Ishikawa (cell line): Measurements from ENCODE around the gene SPECC1.

Source experiments
- CEBPB ChIP-seq: IDR thresholded peaks from 2 replicates; pipeline ENCODE4 v1.6.1; 2012
- CREB1 ChIP-seq: IDR thresholded peaks from 2 replicates; pipeline ENCODE4 v1.6.1; 2012; ENCODE audit warnings: low read depth
- EGR1 ChIP-seq: IDR thresholded peaks from 2 replicates; pipeline ENCODE4 v1.6.1; 2012
- EP300 ChIP-seq: IDR thresholded peaks from 2 replicates; pipeline ENCODE4 v1.6.1; 2012; ENCODE audit warnings: borderline replicate concordance
- FOXM1 ChIP-seq: IDR thresholded peaks from 2 replicates; pipeline ENCODE4 v1.6.1; 2012; ENCODE audit warnings: low read depth, borderline replicate concordance
- MAX ChIP-seq: IDR thresholded peaks from 2 replicates; pipeline ENCODE4 v1.6.1; 2012
- NFIC ChIP-seq: IDR thresholded peaks from 2 replicates; pipeline ENCODE4 v1.6.1; 2012
- RAD21 ChIP-seq: IDR thresholded peaks from 2 replicates; pipeline ENCODE4 v1.6.1; 2012; ENCODE audit warnings: low read depth
- REST ChIP-seq: IDR thresholded peaks from 2 replicates; pipeline ENCODE4 v1.6.1; 2012; ENCODE audit warnings: low read depth, mild to moderate bottlenecking
- TAF1 ChIP-seq: IDR thresholded peaks from 2 replicates; pipeline ENCODE4 v1.6.1; 2012; ENCODE audit warnings: low read depth, mild to moderate bottlenecking
- TCF12 ChIP-seq: IDR thresholded peaks from 2 replicates; pipeline ENCODE4 v1.6.1; 2012; ENCODE audit warnings: low read depth
- TEAD4 ChIP-seq: IDR thresholded peaks from 2 replicates; pipeline ENCODE4 v1.6.1; 2012
- USF1 ChIP-seq: IDR thresholded peaks from 2 replicates; pipeline ENCODE4 v1.6.1; 2012
- YY1 ChIP-seq: IDR thresholded peaks from 2 replicates; pipeline ENCODE4 v1.6.1; 2012; ENCODE audit warnings: low read depth
- ZBTB7A ChIP-seq: IDR thresholded peaks from 2 replicates; pipeline ENCODE4 v1.6.1; 2012; ENCODE audit warnings: low read depth

The SPECC1 gene

GRCh38 chr17:20142268-20142667 lies 133.1 kb downstream of the SPECC1 start:
- no peak for TF ChIP-seq EP300

GRCh38 chr17:20143740-20144139 lies 134.6 kb downstream of the SPECC1 start:
- no peak for TF ChIP-seq EP300
- TF ChIP-seq FOXM1, result no peak
- no peak for TF ChIP-seq USF1
- TF ChIP-seq TCF12, result no peak

- TF ChIP-seq NFIC, result no peak
- TF ChIP-seq YY1, result no peak
- no peak for TF ChIP-seq MAX
- TF ChIP-seq CREB1, result no peak
- TF ChIP-seq TCF12, result no peak
- no peak for TF ChIP-seq EP300
- no peak for TF ChIP-seq TAF1
- TF ChIP-seq EGR1, result no peak
- TF ChIP-seq ZBTB7A, result no peak
- no peak for TF ChIP-seq REST
- no peak for TF ChIP-seq RAD21
Measured at GRCh38 chr17:20145567-20145966, 136.4 kb downstream of the SPECC1 start.

GRCh38 chr17:20149251-20149650 lies 140.1 kb downstream of the SPECC1 start:
- TF ChIP-seq MAX, result no peak
- no peak for TF ChIP-seq TEAD4
- no peak for TF ChIP-seq EGR1
- no peak for TF ChIP-seq TAF1
- TF ChIP-seq CEBPB, result no peak
- no peak for TF ChIP-seq REST
- no peak for TF ChIP-seq TCF12
- TF ChIP-seq CREB1, result no peak
- TF ChIP-seq USF1, result no peak
- no peak for TF ChIP-seq YY1
- no peak for TF ChIP-seq RAD21

GRCh38 chr17:20151174-20151573 lies 142.0 kb downstream of the SPECC1 start:
- no peak for TF ChIP-seq TEAD4
- no peak for TF ChIP-seq TCF12
- TF ChIP-seq EGR1, result no peak
- no peak for TF ChIP-seq RAD21
- TF ChIP-seq FOXM1, result no peak

GRCh38 chr17:20153231-20153630 lies 144.1 kb downstream of the SPECC1 start:
- no peak for TF ChIP-seq TAF1
- TF ChIP-seq CEBPB, result no peak
- TF ChIP-seq TEAD4, result no peak
- TF ChIP-seq EGR1, result no peak
- no peak for TF ChIP-seq TCF12
- TF ChIP-seq MAX, result no peak
- no peak for TF ChIP-seq RAD21
- TF ChIP-seq NFIC, result no peak
- TF ChIP-seq USF1, result no peak
- no peak for TF ChIP-seq YY1
- no peak for TF ChIP-seq ZBTB7A
- TF ChIP-seq EP300, result no peak
- TF ChIP-seq REST, result no peak
- TF ChIP-seq CREB1, result no peak
- no peak for TF ChIP-seq FOXM1
